Stimulated activated CD4-positive, alpha-beta T cell treated with anti-CD3 and anti-CD28 coated beads, Interleukin-4, amount 100 ng/mL, for 4 hours (primary cell): ENCODE results near the gene FSD1.
"Not testable (repeated sequence)": the region's sequence is repeated elsewhere in the genome, so short reads cannot be mapped to it uniquely, and the experiment has no call there.

ENCODE experiments used
- DNase-seq, 2 experiments: peaks; one replicate each; pipeline ENCODE4 v3.0.0-alpha.2; 2020

The FSD1 gene

DNA sequence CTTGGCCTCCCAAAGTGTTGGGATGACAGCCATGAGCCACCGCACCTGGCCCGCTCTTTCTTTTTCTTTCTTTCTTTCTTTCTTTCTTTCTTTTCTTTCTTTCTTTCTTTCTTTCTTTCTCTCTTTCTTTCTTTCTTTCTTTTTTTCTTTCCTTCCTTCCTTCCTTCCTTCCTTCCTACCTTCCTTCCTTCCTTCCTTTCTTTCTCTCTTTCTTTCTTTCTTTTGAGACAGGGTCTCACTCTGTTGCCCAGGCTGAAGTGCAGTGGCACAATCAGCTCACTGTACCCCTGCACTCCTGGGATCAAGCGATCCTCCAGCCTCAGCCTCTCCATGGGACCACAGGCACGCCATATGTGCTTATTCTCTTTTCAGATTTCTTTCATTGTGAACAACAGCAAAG, 18.3 kb upstream of the FSD1 start:
- not testable (repeated sequence) for DNase-seq

DNA sequence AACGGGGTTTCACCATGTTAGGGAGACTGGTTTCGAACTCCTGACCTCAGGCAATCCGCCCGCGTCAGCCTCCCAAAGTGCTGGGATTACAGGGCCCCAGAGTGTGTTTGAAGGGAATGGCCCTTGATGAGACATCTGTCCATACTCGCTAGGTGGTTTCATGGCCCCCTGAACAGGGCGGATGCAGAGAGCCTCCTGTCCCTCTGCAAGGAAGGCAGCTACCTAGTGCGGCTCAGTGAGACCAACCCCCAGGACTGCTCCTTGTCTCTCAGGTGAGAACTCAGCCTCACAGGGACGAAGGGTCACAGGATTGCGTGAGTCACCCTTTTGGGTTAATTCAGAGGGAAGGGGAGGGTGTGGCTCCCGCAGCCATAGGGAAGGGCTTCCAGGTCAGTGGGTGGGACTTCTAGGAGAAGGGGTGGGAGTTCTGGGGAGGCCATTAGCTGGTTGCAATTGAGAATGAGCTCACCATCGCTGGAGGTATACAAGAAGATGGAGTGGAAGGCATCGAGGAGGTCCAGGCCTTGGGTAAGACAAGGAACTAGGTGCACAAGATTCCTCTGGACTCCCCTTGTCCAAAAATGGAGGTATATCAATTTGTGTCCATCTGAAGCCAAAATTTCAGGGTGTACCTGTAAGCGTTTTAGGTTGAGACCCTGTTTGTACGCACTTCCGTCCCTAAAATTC, 16.2 kb upstream of the FSD1 start:
- DNase-seq = no peak

DNA sequence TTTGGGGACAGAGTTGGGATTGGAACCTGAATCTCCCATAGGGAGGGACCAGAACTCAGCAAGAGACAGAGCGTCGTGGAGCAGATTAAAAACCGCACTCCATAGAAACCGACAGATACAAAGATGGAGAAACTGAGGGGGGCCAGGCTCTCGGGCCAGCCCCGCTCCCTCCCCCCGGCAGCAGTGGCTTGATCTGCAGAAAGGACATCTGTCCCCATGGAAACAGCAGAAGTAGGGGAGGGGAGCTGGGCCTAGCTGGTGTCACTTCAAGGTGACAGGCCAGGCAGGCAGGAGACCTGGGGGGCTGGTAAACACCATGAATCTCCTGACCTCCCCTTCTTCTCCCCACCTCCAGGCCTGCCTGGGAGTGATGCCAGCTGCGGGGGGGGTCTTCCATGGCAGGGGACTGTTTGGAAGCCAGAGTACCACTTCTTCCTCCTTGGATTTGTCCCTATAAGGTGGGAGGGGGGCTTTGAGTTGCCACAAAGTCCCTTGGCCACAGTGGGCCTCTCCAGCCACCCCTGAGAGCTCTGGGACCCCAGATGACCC, 13.1 kb upstream of the FSD1 start:
- no peak for DNase-seq

DNA sequence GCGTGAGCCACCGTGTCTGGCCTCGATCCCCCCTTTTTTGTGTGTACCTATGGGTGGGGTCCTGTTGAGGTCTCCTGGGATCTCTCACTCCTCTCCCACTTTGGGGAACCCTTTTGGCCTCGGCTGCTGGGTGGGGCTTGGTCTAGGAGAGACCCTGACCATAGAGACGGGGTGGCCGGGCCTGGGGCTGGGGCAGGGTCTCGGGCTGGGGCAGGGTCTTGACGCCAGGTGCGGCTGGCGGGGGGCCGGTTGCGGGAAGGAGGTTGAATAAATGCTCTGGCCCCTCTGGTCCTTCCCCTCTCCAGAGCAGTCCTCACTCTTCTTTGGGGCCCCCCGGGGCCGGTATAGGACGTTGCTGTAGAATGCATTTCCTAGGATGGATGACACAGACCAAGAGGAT, 11.9 kb upstream of the FSD1 start:
- no peak for DNase-seq

DNA sequence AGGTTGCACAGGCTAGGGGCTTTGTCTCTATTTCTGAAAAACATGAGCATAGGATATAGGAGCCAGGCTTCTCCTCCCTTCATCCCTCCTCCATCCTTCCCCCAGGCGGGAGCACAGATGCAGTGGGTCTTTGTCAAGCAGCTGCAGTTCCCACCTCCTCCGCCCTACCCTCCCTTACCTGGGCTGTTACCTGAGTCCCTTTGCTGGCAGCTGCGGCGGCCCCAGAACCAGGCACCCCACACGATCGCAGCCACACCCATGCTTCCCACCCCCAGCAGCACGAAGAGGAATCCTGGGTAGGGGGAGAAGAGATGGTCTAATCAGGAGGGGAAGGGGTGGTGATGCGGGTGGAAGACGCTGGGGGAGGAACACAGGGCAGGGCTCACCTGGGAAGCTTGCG, 10.0 kb upstream of the FSD1 start:
- no peak for DNase-seq

DNA sequence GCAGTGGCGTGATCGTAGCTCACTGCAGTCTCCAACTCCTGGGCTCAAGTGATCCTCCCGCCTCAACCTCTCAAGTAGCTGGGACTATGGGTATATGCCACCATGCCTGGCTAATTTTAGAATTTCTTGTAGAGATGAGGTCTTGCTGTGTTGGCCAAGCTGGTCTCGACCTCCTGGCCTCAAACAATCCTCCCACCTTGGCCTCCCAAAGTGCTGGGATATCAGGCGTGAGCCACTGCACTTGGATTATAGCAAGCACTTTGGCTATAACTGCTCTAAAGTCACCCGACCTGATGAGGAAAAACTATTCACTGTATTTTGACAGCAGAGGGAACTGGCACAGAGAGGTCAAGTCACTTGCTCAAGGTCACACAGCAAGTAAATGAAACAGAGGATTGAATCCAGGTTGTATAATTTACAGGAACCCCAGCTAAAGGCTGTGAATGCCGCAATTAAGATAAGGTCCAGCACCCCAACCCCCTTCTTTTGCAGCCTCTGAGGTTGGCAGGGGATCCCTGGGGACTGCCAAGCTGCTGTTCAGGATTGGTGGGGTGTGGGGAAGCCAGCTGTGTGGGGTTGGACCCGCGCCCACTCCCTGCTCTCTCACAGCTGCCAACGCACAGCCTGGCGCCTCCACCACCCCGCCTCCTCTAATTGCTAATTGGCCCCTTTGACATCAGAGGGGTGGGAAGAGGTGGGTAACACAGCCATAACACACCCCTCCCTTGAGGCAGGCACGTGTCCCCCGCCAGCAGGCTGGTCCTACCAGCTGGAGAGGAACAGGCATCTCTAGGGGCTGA, 8.2 kb upstream of the FSD1 start:
- no peak for DNase-seq

DNA sequence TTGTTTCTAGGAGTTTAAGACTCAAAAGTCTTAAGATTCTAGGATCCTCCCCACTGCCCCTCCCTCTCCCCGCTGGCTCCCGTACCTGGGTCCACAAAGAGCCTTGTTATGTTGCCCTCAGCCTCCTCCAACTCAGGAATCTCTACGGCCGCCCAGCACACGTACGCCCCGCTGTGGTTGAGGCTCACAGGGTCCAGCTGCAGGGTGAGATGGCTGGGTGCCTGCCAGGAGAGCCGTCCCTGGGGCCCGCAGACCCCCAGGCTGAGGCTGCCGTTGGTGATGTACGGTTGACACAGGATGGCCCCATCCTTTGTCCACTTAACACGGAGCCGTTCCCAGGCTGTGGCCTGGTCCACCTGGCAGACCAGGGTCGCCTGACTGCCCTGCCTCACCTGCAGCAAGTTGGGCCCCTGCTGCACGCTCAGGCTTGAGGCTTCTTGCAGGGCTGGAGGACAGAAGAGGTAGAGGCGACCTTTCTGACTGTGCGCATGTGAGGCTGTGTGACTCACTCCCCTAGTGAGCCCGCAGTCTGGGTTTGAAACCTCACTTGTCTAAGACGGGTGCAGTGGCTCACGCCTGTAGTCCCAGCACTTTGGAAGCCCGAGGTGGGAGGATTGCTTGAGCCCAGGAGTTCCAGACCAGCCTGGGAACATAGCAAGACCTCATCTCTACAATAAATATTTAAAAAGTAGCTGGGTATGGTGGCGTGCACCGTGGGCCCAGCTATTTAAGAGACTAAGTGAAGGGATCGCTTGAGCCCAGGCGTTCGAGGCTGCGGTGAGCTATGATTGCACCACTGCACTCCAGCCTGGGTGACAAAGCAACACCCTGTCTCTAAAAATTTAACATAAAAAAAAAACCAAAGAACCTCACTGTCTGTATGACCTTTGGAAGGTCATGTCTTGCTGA, 6.2 kb upstream of the FSD1 start:
- peak in 1 of 2 experiments; percentile 13 for DNase-seq

DNA sequence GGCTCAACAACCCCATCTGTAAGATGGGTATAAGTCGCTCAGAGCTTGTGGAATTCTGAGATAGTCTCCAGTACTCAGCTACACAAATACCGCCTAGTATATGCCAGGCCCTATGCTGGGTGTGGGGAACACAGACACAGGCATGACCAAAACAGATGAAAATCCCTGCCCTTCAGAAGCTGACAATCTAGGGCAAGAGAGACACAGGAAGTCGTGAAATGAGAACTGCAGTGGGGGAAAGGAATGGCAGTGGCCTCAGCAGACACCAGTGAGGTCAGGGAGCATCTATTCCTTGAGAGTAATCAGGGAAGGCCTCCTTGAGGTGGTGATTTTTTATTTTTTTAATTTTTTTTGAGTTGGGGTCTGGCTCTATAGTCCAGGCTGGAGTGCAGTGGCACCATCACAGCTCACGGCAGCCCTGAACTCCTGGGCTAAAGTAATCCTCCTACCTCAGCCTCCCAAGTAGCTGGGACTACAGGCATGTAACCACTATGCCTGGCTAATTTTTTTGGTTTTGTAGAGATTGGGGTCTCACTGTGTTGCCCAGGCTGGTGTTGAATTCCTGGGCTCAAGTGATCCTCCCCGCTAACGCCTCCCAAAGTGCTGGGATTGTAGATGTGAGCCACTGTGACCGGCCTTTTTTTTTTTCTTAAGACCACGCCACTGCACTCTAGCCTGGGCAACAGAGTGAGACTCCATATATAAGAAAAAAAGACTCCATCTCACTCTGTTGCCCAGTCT, 5.4 kb upstream of the FSD1 start:
- no peak for DNase-seq

DNA sequence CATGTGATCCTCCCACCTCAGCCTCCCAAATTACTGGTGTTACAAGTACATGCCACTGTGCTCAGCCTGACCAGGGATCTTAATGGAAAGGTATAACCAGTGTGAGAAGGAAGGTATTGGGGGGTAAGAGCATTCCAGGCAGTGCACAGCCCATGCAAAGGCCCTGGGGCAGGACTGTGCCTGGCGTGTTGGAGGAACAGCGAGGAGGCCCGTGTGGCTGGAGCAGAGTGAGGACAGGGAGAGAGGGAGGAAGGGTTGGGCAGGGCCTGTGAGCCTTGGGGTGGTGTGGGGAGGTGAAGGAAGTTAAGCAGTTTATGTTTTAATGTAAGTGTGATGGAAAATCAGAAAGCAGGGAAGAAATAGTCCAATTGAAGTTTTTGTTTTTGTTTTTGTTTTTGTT, 3.8 kb upstream of the FSD1 start:
- no peak for DNase-seq

DNA sequence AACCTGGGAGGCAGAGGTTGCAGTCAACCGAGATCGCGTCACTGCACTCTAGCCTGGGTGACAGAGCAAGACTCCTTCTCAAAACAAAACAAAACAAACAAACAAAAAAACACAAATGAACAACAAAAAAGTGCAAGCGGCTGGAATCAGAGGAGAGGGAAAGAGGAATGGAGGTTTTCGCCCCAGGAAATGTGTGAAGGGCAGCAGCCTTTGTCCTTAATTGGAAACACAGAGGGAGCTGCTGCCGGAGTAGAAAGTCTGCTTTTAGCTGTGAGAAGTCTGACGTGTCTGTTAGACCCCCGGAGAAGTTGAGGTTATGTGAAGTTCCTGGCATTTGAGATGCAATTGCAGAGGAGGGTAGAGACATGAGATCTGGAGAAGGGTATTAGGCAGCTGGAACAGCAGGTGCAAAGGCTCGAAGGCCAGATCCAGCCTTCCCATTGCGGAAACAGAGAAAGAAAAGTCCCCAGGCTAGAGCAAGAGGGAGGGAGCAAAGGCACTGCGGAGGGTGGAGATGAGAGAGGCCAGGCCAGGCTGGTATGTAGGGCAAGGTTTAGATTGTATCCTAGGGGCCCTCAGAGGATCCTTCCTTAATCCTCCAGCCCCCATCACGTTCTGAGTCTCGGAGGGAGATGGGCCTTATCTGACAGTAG, 2.7 kb upstream of the FSD1 start:
- DNase-seq = no peak

DNA sequence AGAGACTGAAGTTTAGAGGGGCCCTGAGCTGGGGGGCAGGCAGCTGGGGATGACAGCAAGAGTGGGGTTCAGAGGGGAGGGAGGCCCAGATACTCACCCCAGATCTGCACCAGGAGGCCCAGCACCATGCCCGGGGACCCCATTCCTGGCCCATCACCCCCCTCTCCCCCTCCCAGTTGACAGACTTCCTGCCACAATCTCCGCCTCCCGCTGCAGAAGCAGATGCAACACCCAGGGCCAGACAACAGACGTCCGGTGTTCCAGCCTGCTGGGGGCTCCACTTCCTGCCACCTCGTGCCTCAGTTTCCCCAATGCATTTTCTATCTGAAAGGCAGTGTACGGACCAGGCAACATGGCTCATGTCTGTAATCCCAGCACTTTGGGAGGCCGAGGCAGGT, 2.2 kb upstream of the FSD1 start, which contains the start of gene TMIGD2:
Gene TMIGD2 (minus strand): TSS at position 147 of the 398 bp plus-strand sequence. CDS start 4 bp downstream, at position 143.
- no peak for DNase-seq

DNA sequence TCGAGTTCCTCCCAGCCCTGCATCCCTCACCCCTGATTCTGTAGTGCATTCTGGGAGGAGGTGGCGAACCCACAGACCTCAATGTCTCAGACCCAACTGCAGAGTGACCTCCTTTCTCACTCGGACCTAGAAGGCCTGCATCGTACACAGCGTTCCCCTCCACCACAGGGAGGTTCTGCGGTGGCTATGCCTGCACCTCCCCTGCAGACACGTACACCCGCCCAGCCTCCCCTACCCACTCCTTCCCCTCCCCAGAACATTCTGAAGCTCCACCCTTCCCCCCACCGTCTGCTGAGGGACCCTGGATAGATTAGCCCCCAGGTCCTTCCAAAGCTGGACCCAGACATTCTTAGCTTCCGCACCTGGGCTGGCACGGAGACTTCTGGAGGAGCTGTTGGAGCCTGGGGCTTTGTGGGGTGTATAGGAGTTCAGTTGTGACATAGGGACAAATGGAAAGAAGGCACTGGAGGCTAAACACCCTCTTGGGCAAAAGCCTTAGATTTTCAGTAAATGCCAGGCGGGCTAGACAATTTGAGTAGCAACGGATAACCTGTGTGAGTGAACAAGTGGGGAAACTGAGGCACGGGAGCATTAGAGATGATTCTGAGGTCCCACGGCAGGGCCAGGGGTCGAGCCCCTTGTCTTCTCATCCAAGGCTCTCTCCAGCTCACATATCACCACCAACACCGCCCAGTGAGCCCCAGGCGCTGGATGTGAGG, 420 bp upstream of the FSD1 start:
- DNase-seq = no peak

DNA sequence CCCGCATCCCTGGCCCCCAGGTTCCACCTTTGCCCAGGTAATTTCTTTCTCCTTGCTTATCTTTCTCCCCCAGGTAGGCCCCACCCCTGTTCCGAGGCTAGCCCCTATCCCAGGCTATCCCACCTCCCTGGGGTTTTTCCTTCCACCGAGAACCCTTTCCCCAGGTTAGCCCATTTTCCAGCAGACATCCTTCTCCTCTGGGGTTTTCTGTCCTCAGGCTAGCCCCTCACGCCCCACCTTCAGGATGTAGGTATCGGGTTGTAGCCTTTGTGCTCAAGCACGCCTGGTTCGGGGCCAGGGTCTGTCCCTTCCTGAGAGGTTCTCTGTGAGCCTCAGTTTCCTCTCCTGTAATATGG, 837 bp downstream of the FSD1 start:
- no peak for DNase-seq

DNA sequence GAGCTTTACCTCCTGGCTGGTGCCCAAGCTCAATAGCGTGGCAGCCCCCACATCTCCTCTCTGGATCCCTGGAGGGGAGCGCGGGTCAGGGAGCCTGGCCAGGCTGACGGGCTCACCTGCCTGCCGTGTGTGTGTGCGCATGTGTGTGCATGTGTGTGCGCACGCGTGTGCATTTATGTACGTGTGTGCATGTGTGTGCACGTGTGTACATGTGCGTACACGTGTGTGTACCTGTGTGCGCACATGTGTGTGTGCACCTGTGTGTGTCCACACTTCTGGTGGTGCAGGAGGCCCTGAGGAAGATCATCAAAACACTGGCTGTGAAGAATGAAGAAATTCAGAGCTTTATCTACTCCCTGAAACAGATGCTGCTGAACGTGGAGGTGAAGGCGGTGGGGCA, 1.3 kb downstream of the FSD1 start:
- DNase-seq = no peak

DNA sequence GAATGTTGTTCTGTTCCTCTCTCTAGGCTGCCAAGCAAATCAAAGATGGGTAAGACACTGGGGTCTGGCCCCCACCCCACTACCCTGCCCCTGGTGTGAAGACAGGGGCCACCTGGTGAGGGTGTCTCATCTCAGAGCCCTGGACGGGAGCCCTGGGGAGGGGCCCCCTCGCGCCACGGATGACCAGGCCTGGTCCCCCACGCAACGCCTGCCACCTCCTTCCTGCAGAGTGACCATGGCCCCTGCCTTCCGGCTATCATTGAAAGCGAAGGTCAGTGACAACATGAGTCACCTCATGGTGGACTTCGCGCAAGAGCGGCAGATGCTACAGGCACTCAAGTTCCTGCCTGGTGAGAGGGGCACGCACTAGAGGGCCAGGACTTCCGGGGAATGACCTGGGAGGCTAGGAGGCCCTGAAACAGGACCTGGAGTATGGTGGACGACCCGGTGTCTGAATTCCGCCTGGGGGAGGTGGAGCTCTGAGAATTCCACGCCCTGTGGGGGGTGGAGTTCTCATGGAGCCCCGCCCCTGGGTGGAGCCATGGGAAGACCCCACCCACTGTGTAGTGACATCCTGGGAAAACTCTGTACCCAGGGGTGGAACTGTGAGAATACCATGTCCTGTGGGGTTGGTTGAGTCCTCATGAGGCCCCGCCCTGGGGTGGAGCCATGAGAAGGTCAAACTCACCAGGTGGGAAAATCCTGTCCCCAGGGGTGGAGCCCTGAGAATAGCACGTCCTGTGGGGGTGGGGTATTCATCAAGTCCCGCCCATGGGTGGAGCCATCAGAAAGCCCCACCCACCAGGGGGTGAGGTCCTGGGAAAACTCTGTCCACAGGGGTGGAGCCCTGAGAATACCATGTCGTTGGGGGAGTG, 6.1 kb downstream of the FSD1 start:
- DNase-seq = no peak

DNA sequence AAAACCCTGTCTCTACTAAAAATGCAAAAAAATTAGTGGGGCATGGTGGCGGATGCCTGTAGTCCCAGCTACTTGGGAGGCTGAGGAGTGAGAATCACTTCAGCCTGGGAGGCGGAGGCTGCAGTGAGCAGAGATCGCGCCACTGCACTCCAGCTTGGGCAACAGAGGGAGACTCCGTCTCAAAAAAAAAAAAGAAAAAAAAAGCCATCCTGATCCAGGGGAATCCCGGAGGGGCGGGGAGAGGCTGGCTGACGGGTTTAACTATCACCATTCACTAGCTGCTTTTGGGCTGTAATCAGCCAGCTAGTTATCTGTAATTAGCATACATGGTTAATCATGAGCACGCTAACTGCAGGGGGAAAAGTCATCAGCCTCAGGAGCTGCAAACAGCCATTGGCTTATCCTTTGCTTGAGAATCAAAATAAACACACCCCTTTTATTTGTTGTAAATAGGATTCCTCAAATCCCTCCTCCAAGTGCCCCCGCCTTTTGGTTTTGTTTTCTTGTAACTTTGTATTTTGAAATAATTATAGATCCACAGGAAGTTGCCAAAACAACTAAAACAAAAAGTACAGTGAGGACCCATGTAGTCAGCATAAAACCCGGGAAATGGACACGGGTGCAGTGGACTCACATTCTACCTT, 9.6 kb downstream of the FSD1 start:
- DNase-seq = no peak

DNA sequence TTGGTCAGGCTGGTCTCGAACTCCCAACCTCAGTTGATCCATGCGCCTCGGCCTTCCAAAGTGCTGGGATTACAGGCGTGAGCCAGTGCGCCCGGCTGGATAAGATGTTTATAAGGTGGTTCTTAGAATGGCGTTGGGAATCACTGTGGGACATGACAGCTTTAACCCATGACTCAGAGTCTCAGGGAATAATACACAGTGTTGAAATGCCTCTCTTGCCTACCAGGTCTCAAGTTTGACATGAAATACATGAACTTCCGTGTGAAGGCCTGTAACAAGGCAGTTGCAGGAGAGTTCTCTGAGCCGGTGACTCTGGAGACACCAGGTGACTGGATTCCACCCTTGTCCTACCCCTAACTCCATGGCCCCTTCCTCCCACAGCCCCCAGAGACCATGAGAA, 12.6 kb downstream of the FSD1 start:
- no peak for DNase-seq

DNA sequence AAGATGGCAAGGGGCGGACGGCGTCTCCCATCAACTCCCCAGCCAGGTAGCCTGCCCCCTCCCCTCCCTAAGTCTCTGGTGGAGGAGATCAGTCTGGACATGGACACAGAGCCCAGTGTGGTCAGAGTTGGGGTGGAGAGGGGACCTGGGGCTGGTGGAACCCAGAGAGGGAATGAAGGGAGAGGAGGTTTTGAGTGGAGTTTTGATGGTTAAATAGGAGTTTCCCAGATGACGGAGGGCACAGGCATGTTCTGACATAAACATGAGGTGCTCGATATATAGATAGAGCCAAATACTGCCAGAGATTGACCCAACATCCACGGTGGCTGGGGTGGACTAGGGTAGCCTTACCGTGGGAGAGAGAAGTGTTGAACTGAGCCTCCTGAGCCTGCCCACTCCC, 14.1 kb downstream of the FSD1 start:
- DNase-seq = no peak

DNA sequence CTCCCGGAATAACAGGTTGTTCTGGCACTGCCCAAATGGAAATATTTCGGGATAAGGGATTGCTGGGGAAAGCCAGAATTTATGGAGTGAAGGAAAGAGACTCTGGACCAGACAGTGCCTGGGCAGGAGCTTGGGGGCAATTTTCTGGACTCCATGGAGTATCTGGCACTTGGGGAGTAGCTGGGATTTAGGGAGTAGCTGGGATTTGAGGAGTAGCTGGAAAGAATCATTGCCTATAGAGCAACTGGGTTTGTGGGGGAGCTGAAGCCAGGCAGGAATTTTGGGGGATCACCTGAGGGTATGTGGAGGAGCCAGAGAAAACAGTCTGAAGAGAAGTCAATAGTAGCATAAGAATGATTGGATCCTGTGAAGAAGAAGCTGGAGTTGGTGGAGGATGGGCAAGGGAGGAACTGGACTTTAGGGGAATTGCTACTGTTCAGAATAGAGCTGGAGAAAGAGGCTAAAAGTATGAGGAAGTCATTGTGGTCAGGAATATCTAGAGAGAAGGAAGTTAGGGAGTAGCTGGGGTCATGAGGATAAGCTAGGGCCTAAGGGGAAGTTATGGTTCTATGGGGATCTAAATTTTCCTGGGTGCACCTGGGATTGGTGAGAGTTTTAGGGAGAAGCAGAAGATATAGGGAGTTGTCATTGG, 14.8 kb downstream of the FSD1 start:
- no peak for DNase-seq
